ENCODE data around the gene TMEM19.

DNA sequence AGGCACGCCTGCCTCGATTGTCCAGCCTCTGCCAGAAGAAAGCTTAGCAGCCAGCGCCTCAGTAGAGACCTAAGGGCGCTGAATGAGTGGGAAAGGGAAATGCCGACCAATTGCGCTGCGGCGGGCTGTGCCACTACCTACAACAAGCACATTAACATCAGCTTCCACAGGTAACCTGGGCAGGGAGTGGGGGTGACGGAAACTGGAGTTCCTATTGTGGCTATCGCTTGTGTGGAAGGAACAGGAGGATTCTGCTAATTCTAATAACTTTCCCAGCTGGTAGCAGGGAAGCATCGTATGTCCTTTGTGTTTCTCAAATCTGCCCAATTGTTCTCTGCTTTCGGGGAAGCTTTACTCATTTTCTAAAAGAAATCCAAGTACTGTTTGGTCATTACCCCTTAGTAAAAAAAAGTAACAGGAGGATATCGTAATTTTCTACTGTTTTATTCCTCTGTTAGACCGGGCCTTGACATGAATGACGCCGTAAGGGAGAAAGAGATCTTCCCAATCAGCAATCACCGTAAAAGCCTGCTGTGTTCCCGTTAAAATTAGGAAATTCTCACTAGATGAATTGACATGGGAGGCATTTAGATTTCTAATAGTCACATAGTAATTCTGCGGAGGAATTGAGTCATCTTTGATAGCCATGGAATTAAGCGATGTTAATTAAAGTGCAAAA is 21.3 kb upstream of the TMEM19 start:
- TF ChIP-seq, protein P1, sequence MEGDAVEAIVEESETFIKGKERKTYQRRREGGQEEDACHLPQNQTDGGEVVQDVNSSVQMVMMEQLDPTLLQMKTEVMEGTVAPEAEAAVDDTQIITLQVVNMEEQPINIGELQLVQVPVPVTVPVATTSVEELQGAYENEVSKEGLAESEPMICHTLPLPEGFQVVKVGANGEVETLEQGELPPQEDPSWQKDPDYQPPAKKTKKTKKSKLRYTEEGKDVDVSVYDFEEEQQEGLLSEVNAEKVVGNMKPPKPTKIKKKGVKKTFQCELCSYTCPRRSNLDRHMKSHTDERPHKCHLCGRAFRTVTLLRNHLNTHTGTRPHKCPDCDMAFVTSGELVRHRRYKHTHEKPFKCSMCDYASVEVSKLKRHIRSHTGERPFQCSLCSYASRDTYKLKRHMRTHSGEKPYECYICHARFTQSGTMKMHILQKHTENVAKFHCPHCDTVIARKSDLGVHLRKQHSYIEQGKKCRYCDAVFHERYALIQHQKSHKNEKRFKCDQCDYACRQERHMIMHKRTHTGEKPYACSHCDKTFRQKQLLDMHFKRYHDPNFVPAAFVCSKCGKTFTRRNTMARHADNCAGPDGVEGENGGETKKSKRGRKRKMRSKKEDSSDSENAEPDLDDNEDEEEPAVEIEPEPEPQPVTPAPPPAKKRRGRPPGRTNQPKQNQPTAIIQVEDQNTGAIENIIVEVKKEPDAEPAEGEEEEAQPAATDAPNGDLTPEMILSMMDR (IDR thresholded peaks at IDR 0.05), result no peak
- TF ChIP-seq POLR2A (IDR thresholded peaks at IDR 0.05), result no peak
